Measurements from ENCODE around the gene PACRG. TPM values are rescaled to one million over a fixed set of nuclear protein-coding genes. Genes with fewer than 3 reads are reported as not detected.

PACRG gene
- total and polyA plus RNA-seq, 4 donors: 0.47 to 3.8 (median 2.4) TPM

GRCh38 chr6:163252061-163252591, 524.4 kb downstream of the PACRG start:
- H3K9me3 ChIP-seq (ENCODE audit: control insufficient read depth in 4 of 4, low read length in 3 of 4): no peaks in the 10 kb centered on the region
- H3K9ac ChIP-seq (ENCODE audit: low read depth in 1 of 2, low read length in 2 of 2): no peak overlapping the region
- H3K36me3 ChIP-seq (ENCODE audit: control insufficient read depth in 4 of 4, insufficient read depth in 3 of 4, low read depth in 1 of 4, low read length in 3 of 4): no peaks in the 10 kb centered on the region
- TF ChIP-seq NR2F2 (IDR thresholded peaks at IDR 0.05): no peak
- no peak for TF ChIP-seq ATF3 (IDR thresholded peaks at IDR 0.05)
- TF ChIP-seq REST (IDR thresholded peaks at IDR 0.05): no peak
- no peak for TF ChIP-seq RXRA (IDR thresholded peaks at IDR 0.05)
- TF ChIP-seq HNF4A (conservative IDR thresholded peaks at IDR 0.05): no peak
- TF ChIP-seq HNF4G (IDR thresholded peaks at IDR 0.05): no peak
- no peak for TF ChIP-seq FOXA2 (IDR thresholded peaks at IDR 0.05)
- no peak for DNase-seq (ENCODE audit: low spot score)
- H3K27ac ChIP-seq (ENCODE audit: low read depth in 1 of 2, low read length in 2 of 2): no peak overlapping the region
- H3K4me1 ChIP-seq (ENCODE audit: control insufficient read depth in 4 of 4, insufficient read depth in 4 of 4, low read length in 3 of 4): no peaks in the 10 kb centered on the region
- no peaks in the 10 kb centered on the region for H3K27me3 ChIP-seq (ENCODE audit: control insufficient read depth in 4 of 4, insufficient read depth in 4 of 4, low read length in 3 of 4)
- H3K4me3 ChIP-seq (ENCODE audit: low read depth in 1 of 3, low read length in 3 of 3): no peak overlapping the region
- 87% methylated on average over 27 of the region's 27 CpGs for WGBS

GRCh38 chr6:163253556-163254213, 525.9 kb downstream of the PACRG start:
- Histone ChIP-seq H3K27me3 (ENCODE audit: control insufficient read depth in 4 of 4, insufficient read depth in 4 of 4, low read length in 3 of 4) (no peaks in the 10 kb centered on the region), H3K27ac (ENCODE audit: low read depth in 1 of 2, low read length in 2 of 2) (no peak overlapping the region), H3K4me1 (ENCODE audit: control insufficient read depth in 4 of 4, insufficient read depth in 4 of 4, low read length in 3 of 4) (no peaks in the 10 kb centered on the region), H3K36me3 (ENCODE audit: control insufficient read depth in 4 of 4, insufficient read depth in 3 of 4, low read depth in 1 of 4, low read length in 3 of 4) (no peaks in the 10 kb centered on the region), H3K9ac (ENCODE audit: low read depth in 1 of 2, low read length in 2 of 2) (no peak overlapping the region), H3K4me3 (ENCODE audit: low read depth in 1 of 3, low read length in 3 of 3) (no peak overlapping the region), H3K9me3 (ENCODE audit: control insufficient read depth in 4 of 4, low read length in 3 of 4) (no peaks in the 10 kb centered on the region)
- DNase-seq (ENCODE audit: low spot score): no peak
- TF ChIP-seq HNF4A (conservative IDR thresholded peaks at IDR 0.05): no peak
- TF ChIP-seq ATF3 (IDR thresholded peaks at IDR 0.05): no peak
- no peak for TF ChIP-seq GABPA (IDR thresholded peaks at IDR 0.05 in 1 of 2, conservative IDR thresholded peaks at IDR 0.05 in 1 of 2)
- TF ChIP-seq HNF4G (IDR thresholded peaks at IDR 0.05): no peak
- TF ChIP-seq EGR1 (IDR thresholded peaks at IDR 0.05; ENCODE audit: low read depth in 2 of 2): no peak
- TF ChIP-seq MAX (IDR thresholded peaks at IDR 0.05): no peak
- no peak for TF ChIP-seq FOXA1 (IDR thresholded peaks at IDR 0.05)
- no peak for TF ChIP-seq RAD21 (IDR thresholded peaks at IDR 0.05)
- 89% methylated on average over 9 of the region's 9 CpGs for WGBS

- Histone ChIP-seq H3K27ac (ENCODE audit: low read depth in 1 of 2, low read length in 2 of 2) (no peak overlapping the region), H3K9me3 (ENCODE audit: control insufficient read depth in 4 of 4, low read length in 3 of 4) (no peaks in the 10 kb centered on the region), H3K9ac (ENCODE audit: low read depth in 1 of 2, low read length in 2 of 2) (no peak overlapping the region), H3K36me3 (ENCODE audit: control insufficient read depth in 4 of 4, insufficient read depth in 3 of 4, low read depth in 1 of 4, low read length in 3 of 4) (no peaks in the 10 kb centered on the region), H3K27me3 (ENCODE audit: control insufficient read depth in 4 of 4, insufficient read depth in 4 of 4, low read length in 3 of 4) (no peaks in the 10 kb centered on the region), H3K4me3 (ENCODE audit: low read depth in 1 of 3, low read length in 3 of 3) (no peak overlapping the region), H3K4me1 (ENCODE audit: control insufficient read depth in 4 of 4, insufficient read depth in 4 of 4, low read length in 3 of 4) (no peaks in the 10 kb centered on the region)
- TF ChIP-seq ZBTB33 (IDR thresholded peaks at IDR 0.05) (no peak), EGR1 (IDR thresholded peaks at IDR 0.05; ENCODE audit: low read depth in 2 of 2) (no peak), NR2F2 (IDR thresholded peaks at IDR 0.05) (no peak)
- no peak for DNase-seq (ENCODE audit: low spot score)
- 87% methylated on average over 7 of the region's 7 CpGs for WGBS
These were observed 526.6 kb downstream of the PACRG start for GRCh38 chr6:163254341-163254835.
